NCI-H2107 (cell line): Measurements from ENCODE around the gene VEZT.
"Not testable (repeated sequence)": the region's sequence is repeated elsewhere in the genome, so short reads cannot be mapped to it uniquely, and the experiment has no call there.

Experiments
- DNase-seq: peaks from one replicate; lab custom pipeline; 2025; lab: John Stamatoyannopoulos, UW

Gene VEZT

DNA sequence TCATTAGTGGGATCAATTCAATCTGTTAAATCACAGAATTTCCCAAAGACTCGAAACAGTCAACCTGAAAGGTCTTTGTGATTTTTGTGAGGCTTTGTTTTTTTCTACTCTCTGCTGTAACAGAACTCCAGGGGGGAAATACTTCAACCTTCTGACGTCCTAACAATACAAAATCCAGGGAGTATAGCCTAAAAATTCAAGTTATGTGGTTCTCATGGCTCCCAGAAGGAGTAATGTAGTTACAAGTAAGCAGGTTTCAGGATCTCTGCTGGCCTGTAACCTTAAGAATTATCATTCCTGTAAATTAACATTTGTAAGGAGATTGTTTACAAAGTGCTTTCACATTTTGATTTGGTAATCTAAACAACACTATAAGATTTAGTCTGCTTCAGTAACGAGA is 39.9 kb downstream of the VEZT start:
- DNase-seq = no peak

DNA sequence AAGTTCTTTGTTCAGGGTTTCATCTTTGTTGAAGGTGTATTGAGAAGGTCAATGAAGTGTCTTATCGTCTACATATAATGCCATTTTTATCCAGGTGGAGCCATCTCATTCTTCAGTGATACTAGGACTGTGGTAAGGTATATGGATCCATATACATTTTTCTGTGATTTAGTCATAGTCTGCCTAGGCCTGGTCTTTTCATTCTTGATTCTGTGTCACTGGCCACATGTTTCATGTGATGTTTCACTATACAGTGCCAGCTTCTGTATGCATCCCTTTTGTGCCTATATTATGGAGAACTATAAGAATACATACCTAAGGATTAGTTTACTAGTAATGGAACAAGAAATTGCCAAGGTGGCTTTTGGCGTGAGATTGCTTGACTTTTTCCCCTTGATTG is 40.5 kb downstream of the VEZT start:
- DNase-seq = no peak

DNA sequence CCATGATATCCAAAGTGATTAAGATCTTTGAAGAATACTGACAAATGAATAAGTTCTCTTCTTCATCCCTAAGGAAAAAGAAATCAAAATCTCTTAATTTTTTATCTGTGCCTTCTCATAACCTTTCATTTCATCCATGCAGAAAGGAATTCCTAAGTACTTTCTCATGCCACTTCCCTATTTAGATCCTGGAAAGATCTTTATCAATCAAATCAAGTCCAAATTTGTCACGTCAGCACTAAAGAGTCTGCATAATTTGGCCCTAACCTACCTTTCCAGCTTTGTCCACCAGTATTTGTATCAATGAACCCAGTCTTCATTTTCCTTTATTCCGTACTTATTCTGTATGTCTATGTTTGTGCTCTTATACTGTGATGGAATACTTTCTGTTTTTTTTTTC is 41.2 kb downstream of the VEZT start:
- DNase-seq = no peak

DNA sequence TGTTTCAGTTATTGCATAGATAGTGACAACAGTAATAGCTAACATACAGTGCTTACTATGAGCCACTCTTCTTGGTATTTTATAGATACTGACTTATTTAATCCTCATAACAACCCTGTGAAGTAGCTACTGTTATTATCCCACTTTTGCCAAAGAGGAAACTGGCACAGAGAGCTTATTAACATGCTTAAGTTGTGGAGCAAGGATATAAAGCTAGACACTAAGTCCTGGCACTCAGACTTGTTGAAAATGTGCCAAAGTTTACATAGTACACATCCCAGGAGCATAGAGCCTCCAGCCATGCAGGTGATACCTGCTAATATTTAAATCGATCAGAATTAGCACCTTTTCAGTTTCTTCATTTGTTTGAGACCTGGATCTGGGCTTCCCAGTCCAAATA is 41.8 kb downstream of the VEZT start:
- DNase-seq = no peak

DNA sequence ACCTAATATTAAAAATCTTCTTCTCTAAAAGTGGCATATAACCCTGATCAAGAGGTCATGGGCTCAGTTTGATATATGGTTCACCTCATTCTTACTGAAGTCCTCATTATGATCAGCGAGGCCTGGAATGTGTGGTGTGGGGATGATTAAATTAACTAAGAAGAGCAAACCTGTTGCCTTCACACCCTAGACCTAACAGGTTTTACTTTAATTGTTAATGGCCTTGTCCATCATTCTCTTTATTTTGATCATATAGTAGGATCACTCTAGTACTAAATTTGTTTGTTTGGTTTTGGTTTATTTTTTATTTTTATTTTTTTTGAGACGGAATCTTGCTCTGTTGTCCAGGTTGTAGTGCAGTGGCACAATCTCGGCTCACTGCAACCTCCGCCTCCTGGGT is 43.5 kb downstream of the VEZT start:
- no peak for DNase-seq

DNA sequence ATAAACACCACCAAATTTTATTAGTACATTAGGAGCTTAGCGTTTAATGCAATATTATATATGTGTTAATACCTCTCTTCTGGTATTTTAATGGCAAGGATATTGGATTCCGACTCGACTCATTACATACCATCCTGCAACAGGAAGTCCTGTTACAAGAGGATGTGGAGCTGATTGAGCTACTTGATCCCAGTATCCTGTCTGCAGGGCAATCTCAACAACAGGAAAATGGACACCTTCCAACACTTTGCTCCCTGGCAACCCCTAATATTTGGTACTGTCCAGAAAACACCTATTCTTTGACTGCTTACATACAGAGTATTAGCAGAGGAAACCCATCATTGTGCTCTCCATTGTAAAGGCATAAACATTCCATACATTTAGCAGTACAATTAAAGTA is 45.2 kb downstream of the VEZT start:
- no peak for DNase-seq

DNA sequence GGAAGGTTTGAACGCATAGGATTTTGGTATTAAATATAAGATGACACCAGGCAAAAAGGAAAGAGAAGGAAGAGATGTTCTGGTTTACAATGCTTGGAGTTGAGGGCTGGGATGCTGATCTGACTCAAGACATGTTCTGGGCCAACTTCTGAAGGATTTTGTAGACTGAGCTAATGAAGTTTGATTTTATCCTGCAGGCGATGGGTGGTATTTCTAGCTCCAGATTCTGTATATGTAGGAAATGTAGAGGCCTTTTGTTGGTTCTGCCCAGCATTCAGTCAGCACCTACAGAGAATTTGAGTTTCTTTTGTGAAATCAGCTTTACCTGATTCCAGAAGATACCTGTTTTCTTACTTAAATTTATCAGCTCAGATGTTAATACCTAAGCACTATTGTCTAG is 48.2 kb downstream of the VEZT start:
- DNase-seq = no peak

DNA sequence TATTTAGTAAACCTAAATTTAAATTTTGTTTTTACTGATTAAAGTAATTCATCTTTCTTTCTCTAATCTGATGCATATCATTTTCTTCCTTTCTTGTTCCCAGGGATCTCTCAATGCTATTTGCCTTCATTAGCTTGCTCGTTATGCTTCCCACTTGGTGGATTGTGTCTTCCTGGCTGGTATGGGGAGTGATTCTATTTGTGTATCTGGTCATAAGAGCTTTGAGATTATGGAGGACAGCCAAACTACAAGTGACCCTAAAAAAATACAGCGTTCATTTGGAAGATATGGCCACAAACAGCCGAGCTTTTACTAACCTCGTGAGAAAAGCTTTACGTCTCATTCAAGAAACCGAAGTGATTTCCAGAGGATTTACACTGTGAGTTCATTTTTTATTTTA is 48.6 kb downstream of the VEZT start:
- DNase-seq = no peak

DNA sequence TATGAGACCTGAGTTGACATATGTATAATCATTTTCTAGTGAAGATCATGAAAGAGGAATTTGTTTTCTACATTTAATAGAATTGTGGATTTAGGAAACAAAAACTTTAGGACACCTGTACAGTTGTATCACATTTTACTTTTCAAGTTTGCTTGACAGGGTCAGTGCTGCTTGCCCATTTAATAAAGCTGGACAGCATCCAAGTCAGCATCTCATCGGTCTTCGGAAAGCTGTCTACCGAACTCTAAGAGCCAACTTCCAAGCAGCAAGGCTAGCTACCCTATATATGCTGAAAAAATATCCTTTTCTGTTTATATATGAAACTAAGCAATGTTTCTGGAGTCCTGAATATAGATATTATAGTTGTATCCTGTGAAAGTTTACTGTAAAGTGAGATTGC is 52.3 kb downstream of the VEZT start:
- no peak for DNase-seq

DNA sequence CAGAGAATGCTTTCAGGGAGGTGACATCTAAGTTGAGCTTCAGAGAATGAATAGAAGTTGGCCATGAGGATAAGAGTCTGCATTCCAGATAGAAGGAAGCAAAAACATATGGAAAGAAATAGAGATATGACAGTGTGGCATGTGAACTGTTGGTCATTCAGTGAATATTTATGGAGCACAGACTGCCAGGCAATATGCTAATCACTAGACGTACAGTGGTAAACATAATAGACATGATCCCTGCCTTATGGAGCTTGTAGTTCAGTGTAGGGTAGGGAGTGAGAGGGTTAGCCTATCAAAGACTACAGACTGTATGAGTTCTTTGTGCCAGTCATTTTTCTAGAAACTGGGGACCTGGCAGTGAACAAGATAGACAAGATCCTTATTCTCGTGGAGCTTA is 53.9 kb downstream of the VEZT start:
- DNase-seq = no peak

DNA sequence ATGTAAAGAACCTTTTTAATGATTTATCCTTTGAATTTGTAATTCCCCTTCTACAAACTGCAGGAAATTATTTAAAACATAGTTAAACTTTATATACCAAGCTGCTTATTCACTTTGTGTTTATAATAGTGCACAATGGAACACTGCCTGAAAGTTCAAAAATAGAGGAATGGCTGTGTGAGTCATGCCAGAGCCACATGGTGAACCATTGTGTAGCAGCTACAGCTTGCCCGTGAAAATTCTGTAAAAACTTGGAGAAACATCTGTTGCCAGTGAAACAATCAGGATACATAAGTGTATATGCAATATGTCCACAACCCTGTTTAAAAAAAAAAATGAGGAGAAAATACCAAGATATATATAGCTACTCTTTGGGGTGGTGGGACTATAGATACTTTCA is 59.5 kb downstream of the VEZT start:
- DNase-seq = no peak

DNA sequence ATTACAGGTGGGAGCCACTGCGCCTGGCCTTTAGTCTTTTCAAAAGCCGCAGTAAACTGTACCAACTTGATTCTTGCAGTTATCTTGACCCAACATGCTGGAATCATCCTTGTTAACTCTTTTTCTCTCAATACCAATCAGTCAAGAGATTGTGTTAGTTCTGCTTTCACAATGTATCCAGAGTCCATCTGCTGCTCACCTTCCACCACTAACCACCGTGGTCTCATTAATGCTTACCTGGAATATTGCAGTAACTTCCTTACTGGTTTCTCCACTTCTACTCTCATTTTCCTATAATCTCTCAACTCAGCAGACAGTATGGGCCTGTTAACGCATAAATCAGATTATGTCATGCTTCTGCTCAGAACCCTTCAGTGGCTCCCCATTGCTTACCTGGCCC is 62.2 kb downstream of the VEZT start:
- DNase-seq = no peak

DNA sequence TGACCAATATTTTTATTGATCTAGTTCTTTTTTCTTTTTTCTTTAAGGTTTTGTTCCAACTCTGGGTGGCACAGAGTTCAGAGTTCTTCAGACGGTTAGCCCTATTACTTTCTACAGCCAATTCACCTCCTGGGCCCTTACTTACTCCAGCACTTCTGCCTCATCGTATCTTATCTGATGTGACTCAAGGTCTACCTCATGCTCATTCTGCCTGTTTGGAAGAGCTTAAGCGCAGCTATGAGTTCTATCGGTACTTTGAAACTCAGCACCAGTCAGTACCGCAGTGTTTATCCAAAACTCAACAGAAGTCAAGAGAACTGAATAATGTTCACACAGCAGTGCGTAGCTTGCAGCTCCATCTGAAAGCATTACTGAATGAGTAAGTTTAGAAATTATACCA is 64.7 kb downstream of the VEZT start:
- DNase-seq = no peak

DNA sequence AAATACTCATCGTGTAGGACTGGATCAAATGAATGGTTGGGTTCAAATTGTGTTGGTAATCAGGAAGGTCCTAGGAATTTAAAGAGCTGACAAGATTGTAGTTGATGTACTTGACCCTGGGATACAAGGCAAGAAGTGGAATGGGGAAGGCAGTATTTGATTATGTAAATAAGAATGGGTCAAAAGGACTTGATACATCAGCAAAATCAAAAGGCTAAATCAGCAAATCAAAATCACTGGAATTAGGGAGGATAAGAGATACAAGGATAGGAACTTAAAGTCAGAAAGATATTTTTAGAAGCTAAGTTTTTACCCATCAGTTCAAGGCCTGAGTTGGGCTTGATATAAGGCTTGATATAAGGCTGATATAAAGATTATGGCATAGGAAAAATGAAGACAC is 65.8 kb downstream of the VEZT start:
- DNase-seq = no peak

DNA sequence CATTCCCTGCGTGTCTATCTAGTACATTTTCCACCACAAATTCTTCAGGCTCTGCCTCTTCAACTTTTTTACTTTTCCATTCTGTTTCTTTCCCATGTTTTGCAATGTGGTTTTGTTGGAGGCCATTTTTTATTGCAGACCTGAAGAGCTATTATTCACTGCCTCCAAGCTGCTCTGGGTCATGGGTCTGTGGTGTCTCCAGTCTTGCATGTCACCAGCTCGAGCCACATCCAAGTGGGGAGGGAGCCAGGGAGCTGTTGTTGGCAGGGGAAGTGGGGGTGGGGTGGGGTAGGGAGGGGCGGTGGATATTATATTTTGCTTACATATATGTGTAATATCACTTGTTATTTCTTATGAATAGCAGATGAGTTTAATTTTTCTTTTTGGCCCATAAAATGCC is 69.1 kb downstream of the VEZT start:
- DNase-seq = no peak

DNA sequence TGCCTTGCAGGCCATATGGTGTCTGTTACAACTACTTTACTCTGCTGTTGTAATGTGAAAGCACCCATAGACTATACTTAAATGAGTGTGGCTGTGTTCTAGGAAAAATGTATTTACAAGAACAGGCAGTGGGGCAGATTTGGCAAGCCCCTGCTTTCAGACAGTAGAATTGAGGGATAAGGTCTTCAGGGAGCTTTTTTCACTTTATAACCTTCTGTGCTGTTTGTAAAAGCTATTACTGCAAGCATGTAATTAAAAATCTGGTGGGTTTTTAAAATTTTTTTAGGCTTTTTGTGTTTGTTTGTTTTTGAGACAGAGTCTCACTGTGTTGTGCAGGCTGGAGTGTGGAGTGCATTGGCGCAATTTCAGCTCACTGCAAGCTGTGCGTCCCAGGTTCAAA is 73.9 kb downstream of the VEZT start:
- no peak for DNase-seq

DNA sequence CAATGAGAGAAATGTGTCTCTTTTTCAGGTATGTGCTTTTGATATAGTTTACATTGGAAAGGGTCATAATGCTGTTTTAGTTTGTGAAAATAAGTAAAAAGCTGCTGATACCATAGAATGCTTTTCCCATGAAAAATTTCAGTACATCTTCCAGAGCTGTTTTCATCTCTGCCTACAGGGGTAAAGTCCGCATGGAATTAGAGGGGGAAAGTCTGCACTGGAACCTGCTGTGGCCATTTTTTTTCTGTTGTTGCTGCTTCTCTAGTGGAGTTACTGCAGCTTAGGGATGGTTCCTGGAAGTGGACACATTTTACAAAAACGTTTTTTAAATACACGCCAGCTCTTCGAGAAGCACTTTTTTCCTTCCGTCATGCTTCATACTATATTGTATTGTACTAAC is 81.3 kb downstream of the VEZT start:
- DNase-seq = no peak

DNA sequence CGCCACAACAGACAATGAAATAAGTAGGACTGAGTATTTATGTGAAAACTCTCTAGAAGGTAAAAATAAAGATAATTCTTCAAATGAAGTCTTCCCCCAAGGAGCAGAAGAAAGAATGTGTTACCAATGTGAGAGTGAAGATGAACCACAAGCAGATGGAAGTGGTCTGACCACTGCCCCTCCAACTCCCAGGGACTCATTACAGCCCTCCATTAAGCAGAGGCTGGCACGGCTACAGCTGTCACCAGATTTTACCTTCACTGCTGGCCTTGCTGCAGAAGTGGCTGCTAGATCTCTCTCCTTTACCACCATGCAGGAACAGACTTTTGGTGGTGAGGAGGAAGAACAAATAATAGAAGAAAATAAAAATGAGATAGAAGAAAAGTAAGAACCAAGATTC is 82.7 kb downstream of the VEZT start:
- no peak for DNase-seq

DNA sequence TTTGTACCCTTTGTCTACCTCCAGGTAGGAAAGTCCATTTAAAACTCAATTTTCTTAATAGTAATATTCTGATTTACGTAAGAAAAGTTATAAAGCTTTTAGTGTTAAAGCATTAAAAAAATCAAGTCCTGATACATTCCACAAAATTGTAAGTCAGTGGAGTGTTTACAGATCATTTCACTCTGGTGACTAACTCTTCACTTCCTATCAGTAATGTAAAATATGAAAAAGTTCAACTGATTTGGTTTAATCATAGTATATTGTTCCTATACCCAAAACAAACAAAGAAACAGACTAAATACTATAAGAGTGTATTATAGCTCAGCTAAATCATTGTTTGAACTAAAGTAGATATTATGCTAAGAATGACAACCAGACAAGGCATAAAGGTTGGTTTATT is 85.9 kb downstream of the VEZT start:
- DNase-seq = no peak

DNA sequence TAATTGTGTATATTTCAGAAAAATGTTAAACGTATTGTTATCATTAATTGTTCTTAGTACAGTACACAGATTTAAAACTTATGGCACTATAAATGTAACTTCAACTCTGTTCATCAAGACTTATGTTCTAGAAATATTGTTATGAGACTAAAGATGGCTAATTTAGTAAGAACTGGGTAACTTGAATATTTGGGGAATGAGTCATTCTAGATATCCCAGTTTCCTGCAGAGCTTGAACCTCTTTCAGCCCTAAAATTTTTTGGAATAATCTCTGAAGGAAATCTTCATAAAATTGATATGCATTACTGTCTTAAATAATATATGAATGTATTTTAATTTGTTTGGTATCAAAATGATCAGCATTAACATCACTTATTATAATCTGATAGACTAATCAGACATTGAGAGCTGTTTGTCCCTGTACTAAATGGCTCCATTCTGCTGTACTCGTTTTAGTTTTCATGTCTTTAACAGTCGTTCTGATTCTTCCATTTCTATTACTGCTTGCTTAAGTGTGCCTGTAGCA is 87.1 kb downstream of the VEZT start:
- no peak for DNase-seq

DNA sequence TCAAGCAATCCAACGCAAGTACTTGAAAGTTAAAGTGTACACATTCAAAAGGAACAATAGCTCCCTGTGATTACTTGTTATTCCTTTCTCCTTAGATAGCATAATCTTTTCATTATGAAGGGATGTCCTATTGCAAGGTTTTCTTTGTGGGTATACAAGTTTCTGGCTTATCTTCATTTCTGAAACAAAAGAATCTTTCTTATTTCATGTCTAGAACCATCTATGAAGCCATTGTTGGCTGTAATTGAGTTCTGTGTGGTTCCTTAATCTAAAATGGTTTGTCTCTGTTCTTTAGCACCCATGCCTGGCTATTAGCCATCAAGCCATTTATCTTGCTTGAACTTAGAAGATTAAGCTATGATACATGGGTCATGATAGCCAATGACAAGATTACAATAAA is 95.0 kb downstream of the VEZT start:
- DNase-seq = no peak

DNA sequence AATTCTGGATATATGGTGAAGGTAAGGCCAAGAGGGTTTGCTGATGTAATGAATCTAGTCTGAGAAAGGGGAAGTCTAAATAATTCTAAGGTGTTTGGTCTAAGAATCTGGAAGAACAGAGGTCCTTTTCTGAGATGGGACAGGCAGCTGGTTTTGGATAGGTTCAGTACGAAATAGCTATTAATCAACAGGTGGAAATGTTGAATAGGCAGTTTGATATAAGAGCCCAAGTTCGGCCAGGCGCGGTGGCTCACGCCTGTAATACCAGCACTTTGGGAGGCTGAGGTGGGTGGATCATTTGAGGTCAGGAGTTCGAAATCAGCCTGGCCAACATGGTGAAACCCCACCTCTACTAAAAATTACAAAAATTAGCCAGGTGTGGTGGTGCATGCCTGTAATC is 97.1 kb downstream of the VEZT start:
- DNase-seq = not testable (repeated sequence)

DNA sequence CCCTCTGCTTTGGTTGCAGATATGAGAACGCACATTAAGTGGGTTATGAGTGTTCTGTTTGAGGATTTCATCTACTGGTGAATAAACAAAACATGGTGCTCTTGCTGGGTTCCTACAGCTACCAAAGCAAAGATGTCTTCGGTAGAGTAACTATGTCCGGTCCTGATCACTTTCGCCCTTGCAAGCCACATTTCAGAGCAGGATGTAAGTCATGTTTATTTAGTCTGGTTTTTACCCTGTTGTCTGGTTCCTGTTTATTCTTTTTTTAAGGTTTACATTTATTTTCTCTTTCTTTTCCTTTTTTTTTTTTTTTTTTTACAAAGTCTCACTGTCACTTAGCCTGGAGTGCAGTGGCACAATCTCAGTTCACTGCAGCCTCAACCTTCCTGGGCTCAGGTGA is 99.2 kb downstream of the VEZT start:
- DNase-seq = no peak

DNA sequence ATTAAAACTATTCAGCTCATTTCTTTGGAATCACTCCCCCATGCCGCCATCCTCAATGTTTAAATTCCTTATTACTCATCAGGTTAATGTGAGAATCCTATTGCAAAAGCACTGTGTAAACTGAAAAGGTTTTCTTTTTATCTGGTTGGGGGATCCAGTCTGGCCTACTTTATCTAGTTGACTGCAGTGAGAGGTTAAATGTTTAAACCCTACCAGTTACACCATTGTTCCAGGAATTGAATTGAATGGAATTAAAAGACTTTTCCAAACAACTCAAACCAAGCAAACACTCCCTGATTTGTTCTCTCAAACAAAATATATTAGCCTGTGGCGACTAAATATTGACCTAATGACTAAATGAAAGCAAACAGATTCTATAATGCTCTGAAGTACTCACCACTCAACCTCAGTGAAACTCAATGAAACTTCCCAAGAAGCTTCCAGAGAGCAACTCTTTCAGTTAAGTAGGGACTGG is 100.5 kb downstream of the VEZT start:
- no peak for DNase-seq

DNA sequence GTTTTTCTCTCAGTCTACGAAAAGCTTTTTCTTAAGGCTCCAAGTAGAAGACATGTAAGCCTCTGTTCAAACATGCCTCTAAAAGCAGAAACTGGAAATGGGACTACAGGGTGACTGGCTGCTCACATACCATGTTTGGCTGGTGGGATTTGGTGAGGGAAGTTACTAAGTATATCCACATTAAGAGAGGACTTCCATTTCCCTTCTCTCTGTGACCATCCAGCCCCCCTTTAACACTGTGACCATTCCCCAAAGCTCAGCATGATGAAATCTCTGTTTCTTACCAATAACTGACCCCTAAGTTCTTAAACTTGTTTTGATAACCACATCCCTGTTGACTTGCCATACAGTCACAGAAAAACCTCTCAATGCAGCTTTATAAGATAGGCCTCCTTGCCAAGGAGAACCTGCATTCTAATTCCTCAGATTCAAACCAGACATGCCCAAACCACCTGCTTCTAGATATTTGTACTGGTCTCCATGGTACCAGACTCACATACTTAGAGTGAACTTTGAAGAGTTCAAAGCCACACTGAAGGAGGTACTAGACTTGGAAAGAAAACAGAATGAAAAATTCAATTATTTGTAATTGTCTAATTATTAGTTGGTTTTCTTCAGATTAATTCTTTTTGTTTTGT is 102.2 kb downstream of the VEZT start:
- DNase-seq = no peak
